Erythroblast (primary cell): ENCODE measurements around the gene ARL6IP4.

Source experiments
- GATA1 ChIP-seq: IDR thresholded peaks from 2 replicates; pipeline ENCODE4 v1.6.1; 2011; ENCODE audit warnings: low read depth, mild to moderate bottlenecking, control low read depth, low read length, moderate library complexity
- POLR2A ChIP-seq: IDR thresholded peaks from 2 replicates; pipeline ENCODE4 v1.6.1; 2011; ENCODE audit warnings: mild to moderate bottlenecking, low read length

GRCh38 chr12:122976648-122976975 lies 3.9 kb upstream of the ARL6IP4 start:
- TF ChIP-seq POLR2A (no peak), GATA1 (no peak)
